Hepatocyte (in vitro differentiated cells): ENCODE measurements around the gene MOB4. TPM values are rescaled to one million over a fixed set of nuclear protein-coding genes. Genes with fewer than 3 reads are reported as not detected.

Experiments
- DNase-seq: peaks from one replicate; pipeline ENCODE4 v3.0.0-alpha.2; 2016; ENCODE audit warnings: low spot score
- H2AFZ ChIP-seq: fragments of 200-600 bp; sonication (generic); 2 replicates; pipeline ENCODE4 v1.6.0; 2016; ENCODE audit warnings: antibody characterized with exemption, mild to moderate bottlenecking
- H3K27ac ChIP-seq: fragments of 200-600 bp; sonication (generic); 2 replicates; pipeline ENCODE4 v1.5.1; 2016; ENCODE audit warnings: mild to moderate bottlenecking
- H3K27me3 ChIP-seq: fragments of 200-600 bp; sonication (generic); 2 replicates; pipeline ENCODE4 v1.6.1; 2016
- H3K36me3 ChIP-seq: fragments of 200-600 bp; sonication (generic); replicated peaks from 2 replicates; pipeline ENCODE4 v1.5.1; 2016; ENCODE audit warnings: low read depth; ENCODE audit not compliant: insufficient read depth
- H3K4me1 ChIP-seq: fragments of 200-600 bp; sonication (generic); 2 replicates; pipeline ENCODE4 v1.5.1; 2016; ENCODE audit warnings: mild to moderate bottlenecking, moderate library complexity; ENCODE audit not compliant: insufficient read depth
- H3K4me2 ChIP-seq: fragments of 200-600 bp; sonication (generic); 2 replicates; pipeline ENCODE4 v1.6.0; 2016
- H3K4me3 ChIP-seq: fragments of 200-600 bp; sonication (generic); 2 replicates; pipeline ENCODE4 v1.5.1; 2016; ENCODE audit warnings: mild to moderate bottlenecking
- H3K79me2 ChIP-seq: fragments of 200-600 bp; sonication (generic); 2 replicates; pipeline ENCODE4 v1.6.0; 2017; ENCODE audit warnings: mild to moderate bottlenecking
- H3K9me2 ChIP-seq: fragments of 200-600 bp; sonication (generic); replicated peaks from 2 replicates; pipeline ENCODE4 v1.6.0; 2017; ENCODE audit warnings: mild to moderate bottlenecking; ENCODE audit not compliant: insufficient read depth
- H3K9me3 ChIP-seq: fragments of 200-600 bp; sonication (generic); 2 replicates; pipeline ENCODE4 v1.5.1; 2016; ENCODE audit warnings: low read depth, mild to moderate bottlenecking
- H4K20me1 ChIP-seq: fragments of 200-600 bp; sonication (generic); 2 replicates; pipeline ENCODE4 v1.6.0; 2016; ENCODE audit warnings: mild to moderate bottlenecking; ENCODE audit not compliant: insufficient read depth, poor library complexity, severe bottlenecking
- CTCF ChIP-seq: fragments of 200-600 bp; sonication (generic); IDR thresholded peaks from 2 replicates; pipeline ENCODE4 v1.5.1; 2016; ENCODE audit warnings: antibody characterized with exemption, mild to moderate bottlenecking; ENCODE audit not compliant: poor library complexity
- EZH2 ChIP-seq: fragments of 200-600 bp; sonication (generic); IDR thresholded peaks from 2 replicates; pipeline ENCODE4 v1.6.1; 2016; ENCODE audit warnings: antibody characterized with exemption, mild to moderate bottlenecking, borderline replicate concordance
- EZH2phosphoT487 ChIP-seq: fragments of 200-600 bp; sonication (generic); IDR thresholded peaks from one replicate; pipeline ENCODE4 v1.6.1; 2018; ENCODE audit warnings: antibody characterized with exemption, mild to moderate bottlenecking, low read depth, moderate library complexity; ENCODE audit not compliant: unreplicated experiment, severe bottlenecking
- WGBS: methylation state at CpG from one replicate; pipeline ENCODE4 v1.1.6; 2016; ENCODE audit warnings: low lambda C conversion rate; ENCODE audit errors: missing lambda C conversion rate; 5-methylcytosine and 5-hydroxymethylcytosine counted together
- polyA plus RNA-seq: library from polyadenylated mRNA; unstranded; fragments of >200 nt; fragmentation: Nextera tagmentation; extraction: Ambion mirVana; gene quantifications from 2 replicates; pipeline ENCODE4 v1.2.1, GENCODE V29; 2016
- total RNA-seq: library from RNA; depleted of rRNA; stranded (reverse); fragments of >200 nt; gene quantifications from 2 replicates; pipeline ENCODE4 v1.2.3, GENCODE V29; 2014

MOB4 gene
- total and polyA plus RNA-seq, 2 experiments from 2014 or later, result 44.1 to 50.1 TPM

- Histone ChIP-seq H3K9me2 (no peaks in the 10 kb centered on the region), H2AFZ (no peak overlapping the region), H3K4me3 (no peak overlapping the region), H3K79me2 (no peaks in the 10 kb centered on the region), H3K27me3 (no peaks in the 10 kb centered on the region), H3K4me1 (no peaks in the 10 kb centered on the region), H3K9me3 (no peaks in the 10 kb centered on the region), H3K27ac (no peak overlapping the region), H4K20me1 (no peaks in the 10 kb centered on the region), H3K4me2 (no peak overlapping the region), H3K36me3 (no peaks in the 10 kb centered on the region)
- WGBS, result 95% methylated on average over 27 of the region's 32 CpGs
- DNase-seq, result no peak
- TF ChIP-seq EZH2 (no peak), EZH2phosphoT487 (no peak), CTCF (no peak)
Measured at GRCh38 chr2:197591339-197592072, 75.6 kb downstream of the MOB4 start.

- H3K27ac ChIP-seq, result no peak overlapping the region
- H3K9me3 ChIP-seq, result no peaks in the 10 kb centered on the region
- no peak overlapping the region for H3K4me2 ChIP-seq
- H3K27me3 ChIP-seq, result no peaks in the 10 kb centered on the region
- no peak overlapping the region for H2AFZ ChIP-seq
- H4K20me1 ChIP-seq, result no peaks in the 10 kb centered on the region
- TF ChIP-seq EZH2 (no peak), EZH2phosphoT487 (no peak), CTCF (no peak)
- H3K79me2 ChIP-seq, result no peaks in the 10 kb centered on the region
- DNase-seq, result no peak
- 41% methylated on average over 1 of the region's 1 CpG for WGBS
- no peaks in the 10 kb centered on the region for H3K4me1 ChIP-seq
- H3K36me3 ChIP-seq, result no peaks in the 10 kb centered on the region
- H3K9me2 ChIP-seq, result no peaks in the 10 kb centered on the region
- no peak overlapping the region for H3K4me3 ChIP-seq
Measured at GRCh38 chr2:197596766-197597165, 80.9 kb downstream of the MOB4 start.

GRCh38 chr2:197597166-197597565 is 81.3 kb downstream of the MOB4 start:
- Histone ChIP-seq H4K20me1 (no peaks in the 10 kb centered on the region), H3K9me3 (no peaks in the 10 kb centered on the region), H3K36me3 (no peaks in the 10 kb centered on the region), H3K79me2 (no peaks in the 10 kb centered on the region), H3K27me3 (no peaks in the 10 kb centered on the region), H2AFZ (no peak overlapping the region), H3K27ac (no peak overlapping the region), H3K4me1 (no peaks in the 10 kb centered on the region), H3K4me3 (no peak overlapping the region), H3K9me2 (no peaks in the 10 kb centered on the region), H3K4me2 (no peak overlapping the region)
- 92% methylated on average over 4 of the region's 4 CpGs for WGBS
- DNase-seq, result no peak
- TF ChIP-seq EZH2phosphoT487 (no peak), EZH2 (no peak), CTCF (no peak)
